GM19193 (cell line): ENCODE data around the gene HERC4.

ENCODE experiments used
- POLR2A ChIP-seq: IDR thresholded peaks from 4 replicates; pipeline ENCODE4 v1.6.1; 2011; ENCODE audit not compliant: insufficient read depth, insufficient read length; ENCODE audit errors: extremely low read depth

HERC4 gene

GRCh38 chr10:68007356-68007755 lies 67.7 kb downstream of the HERC4 start:
- no peak for TF ChIP-seq POLR2A

DNA sequence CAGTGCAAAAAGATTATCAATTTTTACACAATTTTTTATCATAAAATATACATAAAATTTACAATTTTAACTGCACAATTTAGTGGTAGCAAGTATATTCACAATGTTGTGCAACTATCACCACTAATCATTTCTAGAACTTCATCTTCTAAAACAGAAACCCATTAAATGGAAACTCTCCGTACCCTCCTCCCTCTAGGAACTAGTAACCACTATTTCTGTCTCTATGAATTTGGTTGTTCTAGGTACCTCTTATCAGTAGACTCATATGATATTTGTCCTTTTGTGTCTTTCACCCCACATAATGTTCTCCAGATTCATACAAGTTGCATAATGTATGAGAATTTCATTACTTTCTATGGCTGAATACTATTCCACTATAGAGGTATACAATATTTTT lies 73.5 kb downstream of the HERC4 start:
- TF ChIP-seq POLR2A, result no peak

DNA sequence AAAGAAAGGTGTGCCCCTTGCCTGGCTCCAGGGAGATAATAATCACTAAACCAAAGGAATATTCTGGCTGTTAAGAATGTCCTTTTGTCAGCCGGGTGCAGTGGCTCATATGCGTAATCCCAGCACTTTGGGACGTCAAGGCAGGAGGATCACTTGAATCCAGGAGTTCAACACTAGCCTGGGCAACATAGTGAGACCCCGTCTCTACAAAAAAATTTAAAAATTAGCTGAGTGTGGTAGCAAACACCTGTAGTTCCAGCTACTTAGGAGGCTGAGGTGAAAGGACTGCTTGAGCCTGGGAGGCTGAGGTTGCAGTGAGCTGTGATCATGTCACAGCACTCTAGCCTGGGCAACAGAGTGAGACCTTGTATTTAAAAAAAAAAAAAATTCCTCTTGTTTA lies 74.1 kb downstream of the HERC4 start:
- TF ChIP-seq POLR2A, result no peak

DNA sequence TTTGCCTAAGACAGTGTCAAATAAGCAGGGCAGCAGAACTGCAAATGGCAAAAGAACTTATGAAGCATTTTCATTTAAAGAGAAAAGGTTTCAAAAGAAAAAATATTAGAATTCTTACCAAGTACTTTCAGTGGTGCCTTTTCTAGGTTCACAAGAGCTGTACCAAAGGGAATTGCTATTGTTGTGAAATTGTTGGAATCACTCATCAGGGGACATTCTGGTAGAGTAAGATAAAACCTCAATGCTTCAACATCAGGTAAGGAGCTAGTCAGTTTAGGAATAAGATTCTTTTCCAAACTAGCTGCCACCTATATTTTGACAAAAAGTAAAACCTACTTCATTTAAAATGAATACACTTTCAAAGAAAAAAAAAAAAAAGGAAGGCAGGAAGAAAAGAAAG lies 85.0 kb downstream of the HERC4 start:
- TF ChIP-seq POLR2A, result no peak

DNA sequence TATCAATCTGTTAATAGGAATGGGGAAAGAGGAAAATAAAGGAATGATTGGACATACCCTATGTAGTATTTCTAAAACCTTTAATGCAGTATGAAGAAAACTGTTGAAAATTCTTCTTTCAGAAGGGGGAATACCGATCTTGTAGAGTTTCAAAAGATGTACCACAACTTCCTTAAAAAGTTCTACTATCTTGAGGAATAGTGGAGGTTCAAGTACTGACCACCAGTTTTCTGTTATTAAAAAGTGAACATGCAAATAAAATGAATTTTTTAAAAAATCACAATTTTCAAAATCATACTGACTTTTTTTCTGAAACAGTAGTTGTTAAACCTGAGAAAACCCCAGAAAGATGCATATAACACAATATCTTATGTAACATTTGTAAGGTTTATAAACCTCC lies 86.5 kb downstream of the HERC4 start:
- no peak for TF ChIP-seq POLR2A

DNA sequence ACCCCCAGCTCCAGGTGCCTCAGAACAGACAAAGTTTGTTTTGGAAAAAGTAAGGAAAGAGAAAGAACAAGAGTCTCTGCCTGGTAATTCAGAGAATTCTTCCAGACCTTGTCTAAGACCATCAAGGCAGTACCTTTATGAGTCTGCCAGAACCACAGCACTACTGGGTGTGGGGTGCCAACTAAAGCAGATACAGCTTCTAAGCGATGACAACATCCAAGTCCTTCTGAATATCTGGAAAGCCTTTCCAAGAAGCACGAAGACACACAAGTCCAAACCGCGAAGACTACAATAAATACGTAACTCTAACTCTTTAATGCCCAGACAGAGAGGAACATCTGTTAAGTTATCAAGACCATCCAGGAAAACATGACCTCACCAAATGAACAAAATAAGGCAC lies 96.3 kb downstream of the HERC4 start:
- TF ChIP-seq POLR2A, result no peak

DNA sequence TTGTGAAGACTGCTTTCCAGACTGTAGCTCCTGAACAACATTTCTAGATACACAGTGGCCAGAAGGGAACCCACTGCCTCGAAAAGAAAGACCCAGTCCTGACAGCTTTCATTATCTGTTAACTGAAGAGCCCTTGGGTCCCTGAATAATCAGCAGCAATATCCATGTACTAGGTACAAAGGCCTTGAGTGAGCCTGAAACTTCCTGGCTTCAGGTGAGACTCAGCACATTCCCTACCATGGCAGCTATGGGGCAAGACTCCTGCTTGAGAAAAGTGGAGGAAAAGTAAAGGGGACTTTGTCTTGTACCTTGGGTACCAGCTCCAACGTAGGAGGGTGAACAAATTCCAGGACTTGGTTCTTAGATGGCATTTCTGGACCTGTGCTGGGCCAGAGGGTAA lies 97.8 kb downstream of the HERC4 start:
- TF ChIP-seq POLR2A, result no peak

DNA sequence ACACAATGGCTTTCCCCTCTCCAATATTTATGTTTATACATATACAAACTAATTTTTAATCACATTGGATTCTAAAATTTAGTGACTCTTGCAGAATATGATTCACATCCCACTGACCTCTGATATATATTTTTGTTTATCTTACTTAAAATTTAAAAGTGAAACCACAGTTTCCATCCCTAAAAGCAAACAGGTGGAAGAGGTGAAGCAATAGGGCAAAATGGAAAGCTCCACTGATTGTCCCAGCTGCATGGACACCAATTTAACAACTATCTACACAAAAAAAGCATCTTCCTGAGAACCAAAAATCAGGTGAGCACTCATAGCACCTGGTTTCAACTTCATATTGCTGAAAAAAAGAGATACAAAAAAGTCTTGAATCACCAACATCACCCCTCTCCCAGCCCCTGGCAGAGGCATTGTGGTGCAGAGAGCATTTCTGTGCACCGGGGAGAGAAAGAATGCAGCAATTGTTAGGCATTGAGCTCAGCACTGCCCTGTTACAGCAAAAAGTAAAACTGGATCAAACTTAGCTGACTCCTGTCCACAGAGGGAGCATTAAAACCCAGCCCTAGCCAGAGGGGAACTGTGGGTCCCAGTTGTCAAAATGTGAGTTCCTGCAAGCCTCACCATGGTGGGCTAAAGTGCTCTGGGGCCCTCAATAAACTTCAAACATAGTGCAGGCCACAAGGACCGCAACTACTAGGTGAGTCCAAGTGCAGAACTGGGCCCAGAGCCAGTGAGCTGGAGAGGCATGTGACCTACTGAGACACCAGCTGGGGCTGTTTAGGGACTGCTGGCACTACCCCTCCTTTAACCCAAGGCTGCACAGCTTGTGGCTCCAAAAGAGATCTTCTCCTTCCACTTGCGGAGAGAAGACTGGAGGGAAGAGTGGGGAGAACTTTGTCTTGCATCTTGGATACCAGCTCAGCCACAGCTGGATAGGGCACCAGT lies 98.5 kb downstream of the HERC4 start:
- no peak for TF ChIP-seq POLR2A

GRCh38 chr10:67975871-67976270 lies 99.2 kb downstream of the HERC4 start:
- TF ChIP-seq POLR2A, result no peak

DNA sequence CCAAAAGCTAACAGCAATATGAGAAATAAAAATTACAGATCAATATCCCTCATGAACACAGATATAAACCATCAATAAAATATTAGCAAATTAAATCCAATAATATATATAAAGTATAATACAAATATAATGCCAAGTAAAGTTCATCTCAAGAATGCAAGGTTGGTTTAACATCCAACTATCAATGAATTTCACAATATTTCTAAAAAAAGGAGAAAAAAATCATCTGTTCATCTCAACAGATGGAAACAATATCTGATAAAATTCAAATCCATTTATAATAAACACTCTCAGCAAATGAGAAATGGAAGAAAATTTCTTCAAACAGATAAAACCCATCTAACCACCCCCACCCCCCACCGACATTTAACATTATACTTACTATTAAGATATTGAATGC lies 103.8 kb downstream of the HERC4 start:
- no peak for TF ChIP-seq POLR2A

GRCh38 chr10:67969875-67970274 lies 105.2 kb downstream of the HERC4 start:
- no peak for TF ChIP-seq POLR2A

DNA sequence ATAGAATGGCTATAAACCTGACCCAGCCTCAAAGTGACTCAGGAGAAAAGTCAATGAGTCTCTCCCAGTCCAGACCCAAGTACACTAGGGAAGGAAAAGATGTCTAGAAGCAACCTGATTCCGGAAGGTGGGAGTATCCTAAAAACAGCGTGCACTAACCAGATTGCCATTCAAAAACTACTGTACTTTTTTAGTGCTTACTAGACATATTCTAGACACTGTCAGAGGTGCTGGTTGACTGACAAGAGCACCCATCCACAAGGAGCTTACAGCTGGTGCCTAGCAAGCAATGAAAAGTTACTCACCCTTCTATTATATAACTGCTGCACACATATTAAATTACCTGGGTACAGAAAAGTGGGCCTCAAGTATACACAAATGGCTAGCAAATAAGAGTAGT lies 109.6 kb downstream of the HERC4 start:
- TF ChIP-seq POLR2A, result no peak

GRCh38 chr10:67959839-67960476 lies 115.1 kb downstream of the HERC4 start:
- no peak for TF ChIP-seq POLR2A

DNA sequence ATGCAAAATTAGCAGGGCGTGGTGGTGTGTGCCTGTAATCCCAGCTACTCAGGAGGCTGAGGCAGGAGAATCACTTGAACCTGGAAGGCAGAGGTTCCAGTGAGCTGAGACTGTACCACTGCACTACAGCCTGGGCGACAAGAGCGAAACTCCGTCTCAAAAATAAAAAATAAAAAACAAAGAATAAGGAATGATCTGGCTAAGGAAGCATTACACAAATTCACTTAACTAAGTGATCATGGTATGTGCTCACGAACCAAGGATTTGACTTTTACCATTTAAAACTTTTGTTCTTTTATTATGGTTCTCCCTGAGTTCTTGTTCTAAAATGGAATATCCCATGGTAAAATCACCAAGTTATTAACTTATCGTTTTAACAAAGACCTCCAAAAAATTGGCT lies 119.5 kb downstream of the HERC4 start:
- no peak for TF ChIP-seq POLR2A

DNA sequence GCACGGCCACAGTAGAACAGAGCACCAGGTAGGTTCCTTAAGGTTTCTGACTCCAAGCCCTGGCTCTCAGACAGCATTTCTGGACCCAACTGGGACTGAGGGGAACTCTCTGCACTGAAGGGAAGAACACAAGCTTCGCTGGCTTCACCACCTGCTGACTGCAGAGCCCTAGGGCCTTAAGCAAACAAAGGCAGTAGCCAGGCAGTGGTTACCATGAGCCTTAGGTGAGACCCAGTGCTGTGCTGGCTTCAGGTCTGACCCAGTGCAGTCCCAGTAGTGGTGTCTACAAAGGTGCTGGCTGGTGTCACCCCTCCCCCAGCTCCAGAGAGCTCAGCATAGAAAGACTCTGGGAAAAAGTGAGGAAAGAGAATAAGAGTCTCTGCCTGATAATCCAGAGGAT lies 131.2 kb downstream of the HERC4 start:
- no peak for TF ChIP-seq POLR2A

GRCh38 chr10:67936416-67936815 lies 138.7 kb downstream of the HERC4 start:
- no peak for TF ChIP-seq POLR2A

DNA sequence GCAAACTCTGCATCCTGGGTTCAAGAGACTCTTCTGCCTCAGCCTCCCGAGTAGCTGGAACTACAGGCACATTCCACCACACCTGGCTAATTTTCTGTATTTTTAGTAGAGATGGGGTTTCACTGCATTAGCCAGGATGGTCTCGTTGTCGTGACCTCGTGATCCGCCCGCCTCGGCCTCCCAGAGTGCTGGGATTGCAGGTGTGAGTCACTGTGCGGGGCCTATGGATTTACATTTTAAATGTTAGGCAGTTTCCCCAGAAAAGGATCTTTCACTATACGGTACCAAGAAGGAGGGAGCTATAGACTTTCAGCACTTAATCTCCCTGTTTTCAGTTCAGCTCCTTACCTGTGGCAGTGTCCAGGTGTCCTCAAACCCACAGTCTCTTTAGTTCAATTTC lies 139.9 kb downstream of the HERC4 start:
- no peak for TF ChIP-seq POLR2A

DNA sequence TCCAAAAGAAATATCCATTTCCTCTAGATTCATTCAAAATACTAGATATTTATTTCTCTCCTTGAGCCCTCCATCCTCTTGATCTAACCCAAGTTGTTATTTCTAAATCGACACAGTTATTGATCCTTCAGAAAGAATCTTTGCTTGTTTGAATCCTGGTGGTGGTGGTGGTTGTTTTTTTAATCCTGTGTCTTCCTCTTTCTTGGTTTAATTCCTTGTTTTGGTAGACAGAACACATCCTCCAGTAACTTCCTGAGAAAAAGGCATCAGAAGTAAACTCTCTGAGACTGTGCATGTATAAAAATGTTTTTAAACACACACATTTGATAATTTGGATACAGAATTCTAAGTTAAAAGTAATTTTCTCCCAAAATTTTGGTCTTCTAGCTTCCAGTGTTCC lies 140.7 kb downstream of the HERC4 start:
- no peak for TF ChIP-seq POLR2A
